ENCODE measurements around the gene RNASE11.

The RNASE11 gene

DNA sequence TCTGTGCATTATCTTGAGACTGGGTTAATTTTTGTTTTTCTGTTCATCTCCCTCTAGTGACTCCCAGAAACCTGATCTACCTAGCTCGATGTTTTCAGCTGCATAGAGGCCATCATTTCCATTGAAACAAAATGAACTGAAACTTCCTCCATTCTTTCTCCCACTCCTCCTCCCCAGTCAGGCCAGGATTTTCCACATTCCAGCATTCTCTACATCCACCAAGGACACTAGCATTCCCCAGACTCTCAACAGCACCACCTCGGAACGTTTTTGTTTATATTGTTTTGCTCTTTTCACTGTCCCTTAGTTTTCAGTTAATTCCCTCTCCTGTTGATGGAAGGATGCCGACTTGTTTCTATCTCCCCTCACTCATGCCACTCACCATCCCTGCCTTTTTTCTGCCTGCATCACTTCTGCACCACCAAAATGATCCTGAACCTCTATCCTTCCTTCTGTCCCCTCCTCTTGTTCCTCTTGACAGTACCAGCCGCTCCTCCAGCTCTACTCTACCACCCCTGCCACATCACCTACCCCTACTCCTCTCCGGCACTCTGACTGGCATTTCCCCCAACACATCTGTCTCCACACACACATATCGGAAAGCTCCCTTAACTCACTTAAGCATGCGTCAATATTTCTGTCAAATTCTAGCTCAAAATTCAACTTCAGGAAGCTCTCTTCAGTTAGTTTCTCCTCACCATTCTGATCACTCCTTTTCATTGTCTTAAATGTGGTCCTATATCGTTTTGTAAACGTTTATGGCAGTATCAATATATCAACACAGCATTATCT is 40.5 kb upstream of the RNASE11 start:
- DNase-seq (ENCODE audit: low read depth), result no peak

DNA sequence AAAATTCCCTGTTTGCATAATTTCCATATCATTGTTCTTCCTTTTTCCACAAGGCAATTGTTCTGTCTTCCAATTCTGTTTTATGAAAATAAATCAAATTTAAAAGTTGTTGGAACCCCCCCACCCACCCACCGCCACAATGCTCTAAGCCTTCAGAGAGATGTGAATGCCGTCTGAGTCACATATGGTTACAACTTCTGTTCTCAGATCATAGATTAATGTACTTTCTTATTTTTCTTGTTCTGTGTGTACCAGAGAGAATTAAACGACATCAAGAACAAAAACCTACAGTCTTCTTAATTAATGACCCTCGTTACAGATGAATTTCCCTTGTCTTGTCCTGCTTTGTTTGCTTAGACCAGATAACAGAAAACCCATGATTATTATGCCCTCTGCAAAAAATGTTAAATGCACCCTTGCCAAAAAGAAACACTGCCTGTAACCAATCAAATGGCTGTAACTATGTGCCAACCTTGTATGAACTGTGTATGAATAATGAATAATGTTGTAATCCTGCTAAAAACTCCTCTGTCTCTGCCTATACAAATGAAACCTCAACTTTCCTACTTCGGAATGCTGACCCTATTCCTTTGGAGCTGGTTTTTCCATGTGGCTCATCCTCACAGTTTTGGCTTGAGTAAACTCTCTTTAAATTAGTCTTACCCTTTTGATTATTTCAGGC is 39.7 kb upstream of the RNASE11 start:
- TF ChIP-seq, protein P1, sequence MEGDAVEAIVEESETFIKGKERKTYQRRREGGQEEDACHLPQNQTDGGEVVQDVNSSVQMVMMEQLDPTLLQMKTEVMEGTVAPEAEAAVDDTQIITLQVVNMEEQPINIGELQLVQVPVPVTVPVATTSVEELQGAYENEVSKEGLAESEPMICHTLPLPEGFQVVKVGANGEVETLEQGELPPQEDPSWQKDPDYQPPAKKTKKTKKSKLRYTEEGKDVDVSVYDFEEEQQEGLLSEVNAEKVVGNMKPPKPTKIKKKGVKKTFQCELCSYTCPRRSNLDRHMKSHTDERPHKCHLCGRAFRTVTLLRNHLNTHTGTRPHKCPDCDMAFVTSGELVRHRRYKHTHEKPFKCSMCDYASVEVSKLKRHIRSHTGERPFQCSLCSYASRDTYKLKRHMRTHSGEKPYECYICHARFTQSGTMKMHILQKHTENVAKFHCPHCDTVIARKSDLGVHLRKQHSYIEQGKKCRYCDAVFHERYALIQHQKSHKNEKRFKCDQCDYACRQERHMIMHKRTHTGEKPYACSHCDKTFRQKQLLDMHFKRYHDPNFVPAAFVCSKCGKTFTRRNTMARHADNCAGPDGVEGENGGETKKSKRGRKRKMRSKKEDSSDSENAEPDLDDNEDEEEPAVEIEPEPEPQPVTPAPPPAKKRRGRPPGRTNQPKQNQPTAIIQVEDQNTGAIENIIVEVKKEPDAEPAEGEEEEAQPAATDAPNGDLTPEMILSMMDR (IDR thresholded peaks at IDR 0.05; ENCODE audit: insufficient read depth, low read depth, low read length, missing control alignments), result no peak
- no peak overlapping the region for H3K4me3 ChIP-seq (ENCODE audit: low read depth, low read length)

More for the DNA sequence above, 40.5 kb upstream of the RNASE11 start:
- TF ChIP-seq, protein P1 (IDR thresholded peaks at IDR 0.05; ENCODE audit: insufficient read depth, low read depth, low read length, missing control alignments), result no peak
- H3K4me3 ChIP-seq (ENCODE audit: low read depth, low read length), result no peak overlapping the region

DNA sequence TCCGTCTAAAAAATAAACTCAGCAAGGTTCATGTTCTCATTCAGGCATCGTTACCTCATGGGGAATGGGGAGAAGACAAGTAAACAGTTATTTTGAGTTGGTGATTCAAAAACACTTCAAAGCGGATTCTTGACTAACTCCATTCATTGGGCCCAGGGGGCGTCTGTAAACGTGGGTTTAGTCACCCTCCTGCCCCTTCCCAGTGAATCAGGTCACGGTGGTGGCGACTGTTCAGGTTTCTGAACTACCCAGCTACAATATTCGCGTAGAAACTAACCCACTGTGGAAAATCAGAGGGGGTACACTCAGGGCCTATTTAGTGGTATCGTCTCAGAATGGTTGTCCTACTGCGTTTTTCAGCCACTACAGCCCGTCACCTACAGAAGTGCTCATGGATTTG is 38.5 kb upstream of the RNASE11 start:
- TF ChIP-seq, protein P1 (IDR thresholded peaks at IDR 0.05; ENCODE audit: insufficient read depth, low read depth, low read length, missing control alignments), result no peak
- no peak for DNase-seq (ENCODE audit: low read depth)
- no peak overlapping the region for H3K4me3 ChIP-seq (ENCODE audit: low read depth, low read length)

More for the DNA sequence above, 39.7 kb upstream of the RNASE11 start:
- no peak for DNase-seq (ENCODE audit: low read depth)

DNA sequence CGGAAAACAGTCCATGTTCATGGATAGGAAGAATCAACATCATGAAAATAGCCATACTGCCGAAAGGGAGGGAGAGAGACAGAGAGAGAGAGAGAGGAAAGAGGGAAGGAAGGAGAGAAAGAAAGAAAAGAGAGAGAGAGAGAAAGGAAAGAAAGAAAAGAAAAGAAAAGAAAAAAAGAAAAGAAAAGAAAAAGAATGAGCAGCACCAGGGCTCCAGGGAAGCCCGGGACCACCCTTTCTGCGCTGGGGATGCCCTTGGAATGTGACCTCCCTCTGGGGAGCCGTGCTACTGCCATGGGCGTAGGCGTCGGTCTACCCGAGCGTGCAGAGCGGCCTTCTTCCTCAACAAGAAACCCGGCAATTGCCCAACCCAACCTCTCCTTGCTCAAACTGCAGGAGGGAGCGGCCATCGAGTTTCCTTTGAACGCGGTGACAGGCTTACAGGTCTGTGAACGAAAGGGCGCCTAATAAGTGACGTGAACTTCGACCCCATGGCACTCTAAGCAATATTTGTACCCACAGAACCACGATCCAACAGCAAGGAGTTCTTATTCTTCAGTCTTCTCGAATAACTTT is 36.8 kb upstream of the RNASE11 start:
- DNase-seq (ENCODE audit: low read depth), result peak; percentile 87
- H3K4me3 ChIP-seq (ENCODE audit: low read depth, low read length), result peak overlapping the region; percentile 59
- TF ChIP-seq, protein P1 (IDR thresholded peaks at IDR 0.05; ENCODE audit: insufficient read depth, low read depth, low read length, missing control alignments), result no peak

DNA sequence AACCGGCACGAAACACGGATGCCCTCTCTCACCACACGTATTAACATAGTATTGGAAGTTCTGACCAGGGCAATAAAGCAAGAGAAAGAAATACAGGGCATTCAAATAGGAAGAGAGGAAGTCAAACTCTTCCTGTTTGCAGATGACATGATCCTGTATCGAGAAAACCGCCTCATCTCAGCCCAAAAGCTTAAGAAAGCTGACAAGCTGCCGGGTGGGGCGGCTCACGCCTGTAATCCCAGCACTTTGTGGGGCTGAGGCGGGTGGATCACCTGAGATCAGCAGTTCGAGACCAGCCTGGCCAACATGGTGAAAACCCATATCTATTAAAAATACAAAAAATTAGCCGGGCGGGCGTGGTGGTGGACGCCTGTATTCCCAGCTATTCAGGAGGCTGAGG is 36.0 kb upstream of the RNASE11 start:
- peak; percentile 73 for DNase-seq (ENCODE audit: low read depth)
- TF ChIP-seq, protein P1 (IDR thresholded peaks at IDR 0.05; ENCODE audit: insufficient read depth, low read depth, low read length, missing control alignments), result no peak
- no peak overlapping the region; the same call in 1 of the 2 replicates for H3K4me3 ChIP-seq (ENCODE audit: low read depth, low read length)

DNA sequence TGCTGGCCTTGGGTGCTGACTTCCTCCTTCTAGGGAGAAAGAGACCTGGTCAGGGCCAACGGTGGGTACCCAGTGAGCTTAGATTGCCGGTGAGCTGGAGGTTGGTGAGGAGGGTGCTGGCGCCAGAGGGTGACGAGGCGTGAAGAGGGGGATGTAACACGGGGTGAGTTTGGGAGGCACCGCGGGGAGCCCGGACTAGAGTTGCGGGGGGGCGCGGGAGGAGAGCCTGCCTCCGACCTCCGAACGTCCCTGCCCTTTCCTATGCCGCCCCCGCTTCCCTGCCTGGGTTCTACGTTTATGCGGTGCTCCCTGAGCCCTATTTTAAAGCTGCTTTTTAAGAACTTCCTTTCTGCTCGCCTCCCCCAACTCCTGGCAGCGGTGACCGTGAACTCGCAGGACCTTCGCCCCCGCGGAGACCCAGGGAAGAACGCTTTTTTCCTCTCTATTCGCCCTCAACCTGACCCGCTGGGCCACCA is 35.1 kb upstream of the RNASE11 start:
- H3K4me3 ChIP-seq (ENCODE audit: low read depth, low read length), result no peak overlapping the region
- DNase-seq (ENCODE audit: low read depth), result no peak
- TF ChIP-seq, protein P1 (IDR thresholded peaks at IDR 0.05; ENCODE audit: insufficient read depth, low read depth, low read length, missing control alignments), result no peak

Measured in GM12865 (cell line).